Measurements from ENCODE around the gene C17orf67.

Gene C17orf67

GRCh38 chr17:56779898-56780777 lies 53.6 kb downstream of the C17orf67 start:
- Histone ChIP-seq H3F3A (ENCODE audit: insufficient read depth) (no peaks in the 10 kb centered on the region), H2AFZ (ENCODE audit: low read depth, low read length, severe bottlenecking) (peak overlapping the region; percentile 79), H3K79me2 (ENCODE audit: insufficient read depth, low read length) (no peaks in the 10 kb centered on the region), H3K36me3 (ENCODE audit: low read length) (no peaks in the 10 kb centered on the region), H4K20me1 (ENCODE audit: low read depth, low read length) (no peaks in the 10 kb centered on the region), H3K27me3 (ENCODE audit: low read length) (no peaks in the 10 kb centered on the region), H3K4me3 (ENCODE audit: insufficient read depth, low read length, poor library complexity, severe bottlenecking) (peak overlapping the region; percentile 31), H3K9ac (ENCODE audit: low read length) (no peak overlapping the region; the same call in 1 of the 2 replicates), H3K9me2 (replicated peaks; ENCODE audit: insufficient read depth, low read length) (no peaks in the 10 kb centered on the region), H3K9me3 (ENCODE audit: insufficient read depth, low read length) (no peaks in the 10 kb centered on the region), H3K4me2 (ENCODE audit: low read depth, low read length, poor library complexity, severe bottlenecking) (peak overlapping the region; percentile 49), H3K27ac (ENCODE audit: low read depth, low read length) (no peak overlapping the region)
- TF ChIP-seq EZH2phosphoT487 (conservative IDR thresholded peaks at IDR 0.05; ENCODE audit: low read length) = no peak
- TF ChIP-seq, protein P1, sequence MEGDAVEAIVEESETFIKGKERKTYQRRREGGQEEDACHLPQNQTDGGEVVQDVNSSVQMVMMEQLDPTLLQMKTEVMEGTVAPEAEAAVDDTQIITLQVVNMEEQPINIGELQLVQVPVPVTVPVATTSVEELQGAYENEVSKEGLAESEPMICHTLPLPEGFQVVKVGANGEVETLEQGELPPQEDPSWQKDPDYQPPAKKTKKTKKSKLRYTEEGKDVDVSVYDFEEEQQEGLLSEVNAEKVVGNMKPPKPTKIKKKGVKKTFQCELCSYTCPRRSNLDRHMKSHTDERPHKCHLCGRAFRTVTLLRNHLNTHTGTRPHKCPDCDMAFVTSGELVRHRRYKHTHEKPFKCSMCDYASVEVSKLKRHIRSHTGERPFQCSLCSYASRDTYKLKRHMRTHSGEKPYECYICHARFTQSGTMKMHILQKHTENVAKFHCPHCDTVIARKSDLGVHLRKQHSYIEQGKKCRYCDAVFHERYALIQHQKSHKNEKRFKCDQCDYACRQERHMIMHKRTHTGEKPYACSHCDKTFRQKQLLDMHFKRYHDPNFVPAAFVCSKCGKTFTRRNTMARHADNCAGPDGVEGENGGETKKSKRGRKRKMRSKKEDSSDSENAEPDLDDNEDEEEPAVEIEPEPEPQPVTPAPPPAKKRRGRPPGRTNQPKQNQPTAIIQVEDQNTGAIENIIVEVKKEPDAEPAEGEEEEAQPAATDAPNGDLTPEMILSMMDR (IDR thresholded peaks at IDR 0.05; ENCODE audit: insufficient read depth, low read length, poor library complexity, severe bottlenecking) = peak; percentile 89

GRCh38 chr17:56779322-56779721 lies 54.4 kb downstream of the C17orf67 start:
- Histone ChIP-seq H3K36me3 (ENCODE audit: low read length) (no peaks in the 10 kb centered on the region), H3K27ac (ENCODE audit: low read depth, low read length) (no peak overlapping the region), H3K79me2 (ENCODE audit: insufficient read depth, low read length) (no peaks in the 10 kb centered on the region), H3F3A (ENCODE audit: insufficient read depth) (no peaks in the 10 kb centered on the region), H3K4me2 (ENCODE audit: low read depth, low read length, poor library complexity, severe bottlenecking) (peak overlapping the region; percentile 49), H3K9me3 (ENCODE audit: insufficient read depth, low read length) (no peaks in the 10 kb centered on the region), H3K9me2 (replicated peaks; ENCODE audit: insufficient read depth, low read length) (no peaks in the 10 kb centered on the region), H3K4me3 (ENCODE audit: insufficient read depth, low read length, poor library complexity, severe bottlenecking) (no peak overlapping the region), H3K27me3 (ENCODE audit: low read length) (no peaks in the 10 kb centered on the region), H2AFZ (ENCODE audit: low read depth, low read length, severe bottlenecking) (no peak overlapping the region), H4K20me1 (ENCODE audit: low read depth, low read length) (no peaks in the 10 kb centered on the region), H3K9ac (ENCODE audit: low read length) (no peak overlapping the region)
- TF ChIP-seq EZH2phosphoT487 (conservative IDR thresholded peaks at IDR 0.05; ENCODE audit: low read length) = no peak
- TF ChIP-seq, protein P1 (IDR thresholded peaks at IDR 0.05; ENCODE audit: insufficient read depth, low read length, poor library complexity, severe bottlenecking) = no peak

DNA sequence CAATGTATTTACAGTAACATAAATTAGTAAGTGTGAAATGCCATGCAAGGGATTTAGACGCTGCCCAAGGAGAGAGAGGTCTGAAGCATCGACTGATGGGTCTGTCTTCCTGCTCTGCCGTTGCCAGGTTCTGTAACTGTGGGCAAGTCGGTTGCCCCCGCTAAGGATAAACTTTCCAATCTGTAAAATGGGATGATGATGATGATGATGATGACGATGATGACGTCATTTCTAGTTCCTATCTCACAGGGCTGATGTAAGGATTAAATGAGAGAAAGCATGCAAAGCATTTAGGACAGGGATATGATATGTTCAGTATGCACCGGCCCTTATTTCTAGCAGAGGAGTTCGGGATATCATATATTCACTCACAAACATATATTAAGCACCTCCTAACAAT lies 54.8 kb downstream of the C17orf67 start:
- Histone ChIP-seq H4K20me1 (ENCODE audit: low read depth, low read length) (no peaks in the 10 kb centered on the region), H3F3A (ENCODE audit: insufficient read depth) (no peaks in the 10 kb centered on the region), H3K9ac (ENCODE audit: low read length) (no peak overlapping the region), H3K9me2 (replicated peaks; ENCODE audit: insufficient read depth, low read length) (no peaks in the 10 kb centered on the region), H3K27ac (ENCODE audit: low read depth, low read length) (no peak overlapping the region), H2AFZ (ENCODE audit: low read depth, low read length, severe bottlenecking) (no peak overlapping the region), H3K79me2 (ENCODE audit: insufficient read depth, low read length) (no peaks in the 10 kb centered on the region), H3K9me3 (ENCODE audit: insufficient read depth, low read length) (no peaks in the 10 kb centered on the region), H3K4me3 (ENCODE audit: insufficient read depth, low read length, poor library complexity, severe bottlenecking) (no peak overlapping the region), H3K4me2 (ENCODE audit: low read depth, low read length, poor library complexity, severe bottlenecking) (no peak overlapping the region), H3K36me3 (ENCODE audit: low read length) (no peaks in the 10 kb centered on the region), H3K27me3 (ENCODE audit: low read length) (no peaks in the 10 kb centered on the region)
- TF ChIP-seq EZH2phosphoT487 (conservative IDR thresholded peaks at IDR 0.05; ENCODE audit: low read length) = no peak
- TF ChIP-seq, protein P1 (IDR thresholded peaks at IDR 0.05; ENCODE audit: insufficient read depth, low read length, poor library complexity, severe bottlenecking) = no peak
